ACHN (cell line): ENCODE data around the gene NOVA2.

Source experiments
- DNase-seq: peaks from one replicate; pipeline ENCODE4 v3.0.0-alpha.2; 2015
- in situ Hi-C: cut with HindIII; loops from 2 replicates; pipeline ENCODE4 v1.10.0; 2017; ENCODE audit warnings: low sequenced_read_pairs, low pct_ligation_motif_present, low pct_unique_long_range_greater_than_20kb

The NOVA2 gene

DNA sequence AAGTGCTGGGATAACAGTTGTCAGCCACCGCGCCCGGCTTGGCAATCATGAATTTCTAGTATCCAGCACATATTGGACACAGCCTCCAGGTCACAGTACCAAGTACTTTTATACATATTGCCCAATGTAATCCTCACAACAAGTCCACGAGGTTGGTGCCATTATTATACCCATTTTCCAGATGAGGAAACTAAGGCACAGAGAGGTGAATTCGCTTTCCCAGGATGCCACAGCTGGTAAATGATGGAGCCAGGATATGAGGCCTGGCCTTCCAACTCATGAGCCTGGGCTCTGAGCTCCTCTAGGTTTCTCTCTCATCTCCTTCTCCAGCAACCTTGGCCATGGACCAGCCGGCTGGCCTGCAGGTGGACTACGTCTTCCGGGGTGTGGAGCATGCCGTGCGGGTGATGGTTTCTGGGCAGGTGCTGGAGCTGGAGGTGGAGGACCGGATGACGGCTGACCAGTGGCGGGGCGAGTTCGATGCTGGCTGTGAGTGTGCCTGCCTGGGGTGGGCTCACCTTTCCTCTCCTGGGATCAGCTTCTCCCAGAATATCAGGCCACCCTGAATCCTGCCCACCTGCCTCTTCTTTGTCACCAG, 29.1 kb upstream of the NOVA2 start:
- DNase-seq, result no peak
- in situ Hi-C loops, result no loop called here

DNA sequence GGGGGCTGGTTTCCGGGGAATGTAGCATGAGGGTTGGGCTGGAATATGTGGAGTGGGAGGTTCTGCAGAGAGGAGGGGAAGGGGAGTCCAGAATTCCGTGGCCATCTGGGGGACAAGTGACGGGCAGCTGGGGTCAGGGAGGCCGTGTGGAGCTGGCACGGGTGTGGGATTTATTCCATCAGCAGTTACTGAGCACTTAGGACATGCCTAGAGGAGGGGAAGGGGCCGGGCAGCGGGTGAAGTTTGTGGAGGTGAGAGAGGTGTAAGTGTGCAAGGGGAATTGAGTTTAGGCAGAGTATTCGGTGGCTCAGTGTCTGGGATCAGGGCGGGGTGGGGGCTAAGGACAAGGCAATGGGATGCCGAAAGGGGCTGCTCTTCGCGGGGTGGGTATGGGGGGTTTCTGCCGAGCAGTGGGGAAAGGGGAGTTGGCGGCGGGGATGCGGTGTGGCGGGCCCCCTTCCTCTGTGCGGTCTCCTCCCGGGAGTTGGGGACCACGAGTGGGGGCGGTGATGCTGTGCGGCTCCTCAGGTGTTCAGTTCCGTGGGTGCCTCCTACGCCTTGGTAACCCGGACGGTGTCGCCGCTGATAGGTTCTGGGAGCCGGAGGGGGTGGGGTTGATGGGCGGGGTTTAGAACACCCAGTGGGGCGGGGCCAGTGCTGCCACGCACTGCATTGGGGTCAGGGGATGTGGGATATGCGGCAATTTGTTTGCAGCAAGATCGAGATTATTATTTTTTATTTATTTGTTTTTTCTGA, 27.0 kb upstream of the NOVA2 start:
- in situ Hi-C loops, result no loop called here
- DNase-seq, result no peak

DNA sequence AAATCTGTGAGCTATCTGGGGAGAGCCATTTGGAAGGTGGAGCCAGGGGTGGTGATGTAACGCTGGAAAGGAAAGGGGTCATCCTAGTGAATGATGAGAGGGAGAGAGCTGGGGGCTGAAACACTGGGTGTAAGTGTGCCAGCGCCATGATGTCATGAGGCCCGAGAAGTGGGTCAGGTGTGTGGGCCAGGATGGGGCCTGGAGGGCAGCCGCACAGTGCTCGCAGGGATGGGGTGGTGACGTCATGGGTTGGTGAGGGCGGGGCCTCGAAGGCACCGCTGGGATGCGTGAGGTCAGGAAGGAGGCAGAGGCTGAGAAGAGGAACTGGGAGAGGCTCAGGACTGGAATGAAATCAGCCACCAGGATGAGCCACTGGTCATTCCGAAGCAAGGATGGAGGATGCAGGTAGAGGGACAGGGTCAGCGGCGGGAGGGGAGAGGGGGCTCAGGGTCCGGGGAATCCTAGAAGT, 26.0 kb upstream of the NOVA2 start:
- DNase-seq, result no peak
- in situ Hi-C loops, result no loop called here

GRCh38 chr19:45998834-45999233, 25.2 kb upstream of the NOVA2 start:
- in situ Hi-C loops, result no loop called here
- no peak for DNase-seq

DNA sequence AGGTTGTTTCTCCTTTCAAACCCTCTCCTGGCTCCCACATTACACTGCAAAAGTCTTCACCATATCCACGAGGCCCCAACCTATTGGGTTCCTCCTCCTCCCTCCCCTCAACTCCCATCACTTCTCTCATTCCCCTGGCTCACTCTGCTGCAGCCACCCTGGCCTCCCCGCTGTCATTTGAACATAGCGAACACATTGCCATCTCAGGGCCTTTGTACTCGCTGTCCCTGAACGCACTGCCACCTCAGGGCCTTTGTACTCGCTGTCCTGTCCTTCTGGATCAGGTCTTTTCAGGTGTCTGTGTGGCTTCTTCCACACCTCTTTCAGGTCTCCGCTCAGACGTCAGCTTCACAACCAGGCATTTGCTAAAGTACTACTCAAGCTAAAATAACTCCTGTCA, 23.3 kb upstream of the NOVA2 start:
- DNase-seq, result no peak
- in situ Hi-C loops, result no loop called here

DNA sequence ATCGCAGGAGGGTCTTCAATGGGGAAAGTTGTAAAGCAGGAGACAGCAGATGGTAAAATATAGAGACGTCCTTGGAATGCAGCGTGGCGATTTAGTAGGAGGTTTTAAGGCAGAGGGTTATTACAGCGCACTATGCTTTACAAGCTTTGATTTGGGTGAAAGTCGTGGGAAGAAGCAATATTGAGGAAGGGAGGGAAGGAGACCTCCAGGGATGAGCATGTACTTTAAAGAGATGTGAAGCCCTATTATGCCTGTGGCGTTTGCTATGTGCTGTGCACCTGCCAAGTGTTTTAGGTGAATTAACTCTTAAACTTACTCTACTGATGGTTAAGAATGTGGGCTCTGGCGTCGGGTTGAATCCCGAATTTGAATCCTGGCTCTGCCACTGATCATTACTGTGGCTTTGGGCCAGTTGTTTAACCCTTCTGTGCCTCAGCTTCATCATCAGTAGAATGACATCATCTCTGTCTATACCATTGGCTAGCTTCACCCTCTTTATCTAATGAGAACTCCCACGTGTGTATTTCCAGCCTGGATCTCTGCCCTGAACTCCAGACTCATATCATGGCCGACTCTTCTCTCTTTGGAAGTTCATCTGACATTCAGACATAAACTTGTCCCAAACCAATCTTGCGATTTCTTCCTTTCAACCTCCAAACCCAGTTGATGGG, 22.2 kb upstream of the NOVA2 start:
- no peak for DNase-seq

DNA sequence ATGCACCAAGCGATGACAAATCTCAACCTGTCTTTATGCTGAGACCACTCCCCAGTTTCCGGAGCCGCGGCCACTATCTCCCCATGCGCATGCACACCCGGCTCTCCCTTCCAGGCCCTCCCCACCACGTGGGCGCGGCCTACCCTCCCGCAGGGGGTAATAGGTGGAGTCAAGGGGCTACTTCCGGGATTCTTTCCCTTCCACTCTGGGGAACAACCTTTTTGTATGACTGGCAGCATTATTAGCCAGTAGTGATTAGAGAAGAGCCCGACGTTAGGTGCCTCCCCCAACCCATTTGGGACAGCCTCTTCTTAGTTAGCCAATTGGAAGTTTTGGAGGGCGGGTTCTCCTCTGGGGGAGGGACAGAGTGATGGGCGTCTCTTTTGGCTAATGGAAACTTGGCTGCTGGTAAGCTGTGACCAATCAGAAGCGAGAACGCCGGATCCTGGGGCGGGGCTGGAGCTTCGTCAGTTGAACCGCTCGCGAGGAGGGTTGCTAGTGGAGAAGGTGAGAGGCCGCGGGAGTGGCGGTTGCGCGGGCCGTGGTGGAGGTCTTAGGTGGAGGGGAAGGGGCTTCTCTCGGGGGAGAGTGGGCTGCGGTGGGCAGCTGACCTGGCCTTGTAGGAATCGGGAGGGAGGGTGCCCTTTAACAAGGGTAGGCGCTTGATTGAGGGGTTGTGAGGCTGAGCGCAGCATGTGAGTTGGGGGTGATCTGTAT, 21.5 kb upstream of the NOVA2 start, which contains the start of gene CCDC61:
Gene CCDC61 (plus strand): TSS at position 470 of the 717 bp plus-strand sequence. CDS start 7,552 bp downstream, outside the sequence.
- in situ Hi-C loops, result no loop called here
- DNase-seq, result peak; percentile 99

More for the DNA sequence above, 22.2 kb upstream of the NOVA2 start:
- in situ Hi-C loops, result no loop called here

GRCh38 chr19:45994456-45994997, 20.9 kb upstream of the NOVA2 start:
- in situ Hi-C loops, result no loop called here

GRCh38 chr19:45990113-45990728, 16.6 kb upstream of the NOVA2 start:
- in situ Hi-C loops, result no loop called here
- DNase-seq, result no peak

More at GRCh38 chr19:45994456-45994997, 20.9 kb upstream of the NOVA2 start:
- DNase-seq, result no peak

DNA sequence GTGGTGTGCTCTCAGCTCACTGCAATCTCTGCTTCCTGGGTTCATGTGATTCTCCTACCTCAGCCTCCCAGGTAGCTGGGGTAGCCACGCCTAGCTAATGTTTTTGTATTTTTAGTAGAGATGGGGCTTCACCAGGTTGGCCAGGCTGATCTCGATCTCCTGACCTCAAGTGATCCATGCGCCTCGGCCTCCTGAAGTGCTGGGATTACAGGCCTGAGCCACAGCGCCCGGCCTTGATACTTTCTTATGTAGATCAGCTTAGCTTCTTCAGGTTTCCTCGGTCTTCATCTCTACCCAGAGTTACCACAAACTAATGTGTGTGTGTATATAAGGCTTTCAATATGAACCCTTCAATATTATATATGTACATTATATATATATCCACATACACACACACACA, 11.7 kb upstream of the NOVA2 start:
- in situ Hi-C loops, result no loop called here

GRCh38 chr19:45981350-45981749, 7.7 kb upstream of the NOVA2 start:
- DNase-seq, result no peak
- in situ Hi-C loops, result no loop called here

More for the DNA sequence above, 11.7 kb upstream of the NOVA2 start:
- no peak for DNase-seq

DNA sequence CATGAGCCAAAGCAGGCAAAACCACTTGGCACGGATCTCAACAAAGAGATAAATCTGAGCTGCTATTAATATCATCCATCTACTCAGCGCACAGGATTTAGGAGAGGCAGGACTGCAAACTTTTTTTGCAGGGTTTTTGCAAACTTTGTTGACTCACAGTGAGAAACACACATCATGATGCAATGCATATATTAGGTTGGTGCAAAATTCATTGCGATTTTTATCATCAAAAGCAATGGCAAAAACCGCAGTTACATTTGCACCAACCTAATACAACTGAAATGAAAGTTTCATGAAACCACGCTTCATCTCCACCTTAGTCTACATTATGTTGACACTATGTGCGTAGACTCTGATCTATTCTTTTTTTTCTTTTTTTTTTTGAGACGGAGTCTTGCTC, 4.5 kb upstream of the NOVA2 start:
- no peak for DNase-seq
- in situ Hi-C loops, result no loop called here

GRCh38 chr19:45976178-45976577, 2.5 kb upstream of the NOVA2 start:
- in situ Hi-C loops, result no loop called here
- DNase-seq, result no peak

DNA sequence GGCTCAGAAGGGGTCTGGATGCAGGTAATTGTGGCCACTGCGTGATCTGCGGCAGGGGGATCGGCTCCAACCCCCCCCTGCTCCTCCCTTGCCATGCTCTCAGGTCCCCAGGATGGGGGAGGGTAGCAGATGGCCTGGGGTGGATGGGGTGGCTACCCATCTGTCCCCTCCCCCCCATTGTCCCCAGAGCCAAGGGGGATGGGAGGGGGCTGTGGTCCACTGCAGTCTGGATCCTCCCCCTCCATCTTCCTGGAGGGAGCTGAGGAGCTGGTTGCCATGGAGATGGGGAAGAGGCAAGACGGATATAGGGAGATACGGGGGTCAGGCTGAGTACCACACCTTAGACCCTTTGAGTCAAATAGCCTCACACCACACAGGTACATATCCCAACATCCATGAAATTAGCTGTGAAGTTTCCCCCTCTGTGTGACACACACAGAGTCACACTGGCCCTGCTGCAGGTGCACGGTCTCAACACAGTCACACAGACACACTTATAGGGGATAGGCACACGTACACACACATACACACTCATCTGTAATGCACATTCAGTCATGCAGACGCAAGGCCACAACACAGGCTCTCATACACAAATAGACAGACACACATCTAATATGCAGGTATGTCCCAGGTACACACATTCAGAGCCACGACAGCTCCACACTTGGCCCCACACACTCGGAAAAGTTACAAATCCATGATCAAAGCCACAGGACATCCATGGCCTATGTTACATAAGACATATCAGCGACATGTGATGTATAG, 1.8 kb upstream of the NOVA2 start:
- in situ Hi-C loops, result no loop called here
- no peak for DNase-seq

DNA sequence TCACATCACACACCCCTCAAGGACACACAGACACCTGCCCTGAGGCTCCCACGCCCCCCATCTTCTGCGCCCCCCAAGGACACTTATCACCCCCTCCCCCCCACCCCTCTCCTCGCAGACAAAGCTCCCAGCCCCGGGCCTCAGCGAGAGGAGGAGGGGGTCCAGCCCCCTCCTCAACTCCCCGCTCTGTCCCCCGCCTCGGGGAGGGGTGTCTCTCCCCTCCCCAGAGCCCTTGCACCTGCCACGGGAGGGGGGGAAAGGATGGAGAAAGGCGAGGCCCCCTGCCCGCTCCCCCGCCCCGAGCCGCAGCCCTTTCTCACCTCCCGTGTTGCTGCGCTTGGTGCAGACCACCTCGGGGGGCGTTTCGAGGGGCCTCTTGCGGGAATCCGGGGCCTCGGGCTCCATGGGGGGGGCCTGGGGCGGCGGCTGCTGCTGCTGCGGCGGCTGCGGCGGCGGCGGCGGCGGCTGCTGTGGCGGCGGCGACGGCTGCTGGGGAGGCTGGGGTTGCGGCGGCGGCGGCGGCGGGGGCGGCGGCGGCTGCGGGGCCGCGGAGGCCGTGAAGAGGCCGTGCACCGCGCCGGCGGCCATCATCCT, 621 bp downstream of the NOVA2 start:
- no peak for DNase-seq

DNA sequence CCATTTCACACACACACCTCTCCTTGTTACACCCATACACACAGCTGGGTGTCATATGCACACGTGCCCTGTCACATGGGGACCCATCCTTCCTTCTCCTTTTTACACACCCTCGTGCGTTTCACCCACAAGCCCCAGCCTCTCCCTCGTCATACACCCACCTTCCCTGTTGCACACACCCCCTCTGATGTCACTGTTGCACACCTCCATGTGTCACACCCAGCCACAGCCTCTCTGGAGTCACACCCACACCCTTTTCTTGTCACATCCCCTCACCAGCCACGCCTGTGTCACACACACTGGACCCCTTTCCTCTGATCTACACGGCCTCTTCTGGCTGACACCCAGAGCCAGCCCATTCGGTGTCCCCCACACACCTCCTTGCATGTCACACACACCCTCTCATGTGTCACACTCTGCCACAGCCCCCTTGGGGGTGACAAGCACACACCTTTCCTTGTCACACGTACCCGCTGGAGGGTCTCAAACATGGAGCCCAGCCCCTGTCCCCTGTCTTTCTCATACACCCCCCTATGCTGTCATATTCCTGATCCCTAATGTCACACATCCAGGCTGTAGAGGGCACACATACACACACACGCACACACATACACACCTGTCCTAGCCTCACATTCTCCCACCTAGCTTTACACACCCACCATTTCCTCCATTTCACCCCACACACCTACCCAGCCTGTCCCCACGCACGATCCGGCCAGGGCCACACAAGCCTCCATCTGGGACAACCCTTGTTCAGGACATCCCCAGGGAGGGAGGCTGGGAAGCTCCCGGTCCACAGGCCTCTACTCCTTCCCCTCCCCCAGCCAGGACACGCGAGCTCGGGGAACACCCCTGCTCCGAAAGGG, 1.4 kb downstream of the NOVA2 start:
- no peak for DNase-seq
- in situ Hi-C loops, result no loop called here

More for the DNA sequence above, 621 bp downstream of the NOVA2 start:
- in situ Hi-C loops, result no loop called here
